GM12878 (cell line): ENCODE measurements around the gene RARB. TPM values are rescaled to one million over a fixed set of nuclear protein-coding genes. Genes with fewer than 3 reads are reported as not detected.

Source experiments
- ATAC-seq: fragments of 200-7000 bp; cut with Tn5 transposase; 3 replicates; pipeline ENCODE4 v1.9.1; 2020; ENCODE audit warnings: mild to moderate bottlenecking, moderate library complexity
- BruUV-seq: library from RNA; stranded (reverse); fragments of 400-500 nt; replicated peaks from 2 replicates; lab custom pipeline; 2021; lab: Mats Ljungman, UMichigan
- CTCF ChIA-PET: fragments of 300-600 bp; sonication (Branson Sonifier 250); formaldehyde crosslinking; extraction: SDS; loops from one replicate; lab custom pipeline; 2021; ENCODE audit warnings: inconsistent platforms; lab: Yijun Ruan, JAX
- POLR2A ChIA-PET: fragments of 350-600 bp; formaldehyde crosslinking; extraction: SDS; loops from one replicate; lab custom pipeline; 2021; ENCODE audit warnings: inconsistent platforms; lab: Charles Lee
- RAD21 ChIA-PET: fragments of 300-600 bp; sonication (Branson Sonifier 250); formaldehyde crosslinking; loops from one replicate; lab custom pipeline; 2023; ENCODE audit warnings: antibody characterized with exemption; ENCODE audit not compliant: unreplicated experiment; lab: Charles Lee
- SMC1A ChIA-PET: fragments of 300-600 bp; sonication (Branson Sonifier 250); formaldehyde crosslinking; loops from one replicate; lab custom pipeline; 2023; ENCODE audit not compliant: unreplicated experiment, uncharacterized antibody; lab: Charles Lee
- DNase-seq: peaks from one replicate; pipeline ENCODE4 v3.0.0-alpha.2; 2011; ENCODE audit warnings: low read depth, low spot score
- FAIRE-seq: peaks from 3 replicates; lab custom pipeline; 2011; peaks lifted over from hg19 to GRCh38; lab: Jason Lieb, UNC
- H2AFZ ChIP-seq: 2 replicates; pipeline ENCODE4 v1.6.0; 2011; ENCODE audit warnings: low read depth, low read length, control low read depth; ENCODE audit not compliant: control insufficient read depth
- H3K27ac ChIP-seq: 2 replicates; pipeline ENCODE4 v1.5.1; 2011; ENCODE audit warnings: control low read depth; ENCODE audit not compliant: control insufficient read depth, insufficient read depth
- H3K27me3 ChIP-seq, 2 experiments: replicated peaks in 1 of 2; 2 replicates each; pipeline versions ENCODE4 v1.6.0 to v1.6.1; 2011; ENCODE audit warnings: low read length in 1 of 2; ENCODE audit not compliant: control insufficient read depth in 2 of 2, insufficient read depth in 2 of 2
- H3K36me3 ChIP-seq, 2 experiments: 2 replicates each; pipeline ENCODE4 v1.5.1; 2011; ENCODE audit warnings: low read length in 1 of 2; ENCODE audit not compliant: control insufficient read depth in 2 of 2, insufficient read depth in 2 of 2
- H3K4me1 ChIP-seq: 2 replicates; pipeline ENCODE4 v1.6.1; 2011; ENCODE audit warnings: mild to moderate bottlenecking, low read length, moderate library complexity, mixed read lengths; ENCODE audit not compliant: control insufficient read depth, insufficient read depth
- H3K4me2 ChIP-seq: 2 replicates; pipeline ENCODE4 v1.6.0; 2011; ENCODE audit warnings: control low read depth; ENCODE audit not compliant: control insufficient read depth, insufficient read depth
- H3K4me3 ChIP-seq: fragments of 200-600 bp; sonication (generic); 2 replicates; pipeline ENCODE4 v1.5.1; 2016
- H3K79me2 ChIP-seq: 2 replicates; pipeline ENCODE4 v1.6.0; 2011; ENCODE audit warnings: low read length; ENCODE audit not compliant: control insufficient read depth, insufficient read depth
- H3K9ac ChIP-seq: 2 replicates; pipeline ENCODE4 v1.8.0; 2011; ENCODE audit warnings: low read length, control low read depth, mixed read lengths; ENCODE audit not compliant: control insufficient read depth, insufficient read depth
- H3K9me3 ChIP-seq: replicated peaks from 3 replicates; pipeline ENCODE4 v1.5.1; 2011; ENCODE audit warnings: mild to moderate bottlenecking, low read length; ENCODE audit not compliant: control insufficient read depth, insufficient read depth
- H4K20me1 ChIP-seq: 2 replicates; pipeline ENCODE4 v1.6.0; 2011; ENCODE audit not compliant: control insufficient read depth, insufficient read depth
- ASH2L ChIP-seq: fragments of 300-600, 200-600 bp; sonication (generic); IDR thresholded peaks from 2 replicates; pipeline ENCODE4 v1.6.1; 2017; ENCODE audit warnings: low read depth, mild to moderate bottlenecking, borderline replicate concordance
- ATF3 ChIP-seq: IDR thresholded peaks from 2 replicates; pipeline ENCODE4 v1.6.1; 2011; ENCODE audit warnings: low read depth, mild to moderate bottlenecking, low read length, moderate library complexity, borderline replicate concordance; ENCODE audit errors: extremely low read depth
- BMI1 ChIP-seq: fragments of 450-650 bp; IDR thresholded peaks from 2 replicates; pipeline ENCODE4 v1.6.1; 2016; ENCODE audit warnings: mild to moderate bottlenecking, moderate library complexity, borderline replicate concordance
- CHD1 ChIP-seq: IDR thresholded peaks from 2 replicates; pipeline ENCODE4 v1.6.1; 2012; ENCODE audit warnings: low read depth, low read length, improper control_type of control experiment
- MYB ChIP-seq: fragments of 150-350 bp; IDR thresholded peaks from 2 replicates; pipeline ENCODE4 v1.6.1; 2014; ENCODE audit warnings: mild to moderate bottlenecking, low read depth, low read length, borderline replicate concordance
- ZBTB4 ChIP-seq: fragments of 450-650 bp; formaldehyde crosslinking; IDR thresholded peaks from 2 replicates; pipeline ENCODE4 v1.4.0; 2022; ENCODE audit warnings: mild to moderate bottlenecking, moderate library complexity
- ZNF207 ChIP-seq: fragments of 450-650 bp; IDR thresholded peaks from 2 replicates; pipeline ENCODE4 v1.6.1; 2014; ENCODE audit warnings: antibody characterized with exemption, mild to moderate bottlenecking, borderline replicate concordance
- ZNF687 ChIP-seq: fragments of 450-650 bp; IDR thresholded peaks from 2 replicates; pipeline ENCODE4 v1.6.1; 2017; ENCODE audit warnings: mild to moderate bottlenecking, moderate library complexity
- WGBS: methylation state at CpG from one replicate; pipeline ENCODE4 v1.1.6; 2016; ENCODE audit warnings: low lambda C conversion rate; ENCODE audit not compliant: insufficient replicate concordance, insufficient coverage; ENCODE audit errors: missing lambda C conversion rate; 5-methylcytosine and 5-hydroxymethylcytosine counted together
- in situ Hi-C: fragments of 300-500 bp; cut with MboI; formaldehyde crosslinking; loops from 9 replicates; pipeline ENCODE4 v1.14.3; 2018; ENCODE audit warnings: mixed read lengths
- intact Hi-C: fragments of 100-400 bp; cut with micrococcal nuclease; formaldehyde crosslinking; loops from one replicate; pipeline ENCODE4 v1.14.2; 2022; ENCODE audit not compliant: unreplicated experiment
- polyA plus RNA-seq, 11 experiments: library from polyadenylated mRNA; depleted of rRNA in 4 of 11; unstranded in 6 of 11; stranded (reverse) in 5 of 11; fragments of >200 nt; fragmentation: Nextera tagmentation in 4 of 11; fragmentation: Illumina TruSeq in 1 of 11; extraction: Ambion mirVana in 4 of 11; extraction: Trizol in 1 of 11; gene quantifications; 1 replicate in 1 of 11; 2 replicates in 10 of 11; pipeline versions ENCODE4 v1.2.1 to v1.2.3, GENCODE V29; 2011 to 2016; ENCODE audit warnings: inconsistent platforms in 2 of 11, missing spikeins in 2 of 11, low read depth in 1 of 11
- total RNA-seq, 4 experiments: library from RNA; depleted of rRNA in 3 of 4; stranded (reverse); fragments of >200 nt in 3 of 4; fragmentation: Illumina TruSeq in 1 of 4; extraction: Trizol in 1 of 4; gene quantifications; 2 replicates each; pipeline versions ENCODE4 v1.2.1 to v1.2.3, GENCODE V29; 2013 to 2021

The RARB gene
- total and polyA plus RNA-seq, 10 of the 15 experiments (the other 5 are each of a cell fraction or from before 2014, with no cell fraction given) = 0.05 to 0.06 TPM; not detected in 8

- SMC1A ChIA-PET = no interaction called here
- no TSS peak for BruUV-seq
- H3K36me3 ChIP-seq = no peaks in the 10 kb centered on the region
- TF ChIP-seq ZNF687 (no peak), ASH2L (no peak), ATF3 (no peak), MYB (no peak), ZBTB4 (CRISPR knock-in tag) (no peak), BMI1 (no peak), ZNF207 (no peak), CHD1 (no peak)
- DNase-seq (no peak), ATAC-seq (no peak), FAIRE-seq (no peak)
- no peak overlapping the region for H2AFZ ChIP-seq
- no peak overlapping the region for H3K9ac ChIP-seq
- no peaks in the 10 kb centered on the region for H3K4me1 ChIP-seq
- RAD21 ChIA-PET = no interaction called here
- H3K27ac ChIP-seq = no peak overlapping the region
- POLR2A ChIA-PET = no interaction called here
- intact Hi-C loops = no loop called here
- no peak overlapping the region for H3K4me3 ChIP-seq
- CTCF ChIA-PET = no interaction called here
- no peaks in the 10 kb centered on the region for H3K79me2 ChIP-seq
- H3K9me3 ChIP-seq = no peaks in the 10 kb centered on the region
- H3K27me3 ChIP-seq = no peaks in the 10 kb centered on the region
- H3K4me2 ChIP-seq = no peak overlapping the region
- H4K20me1 ChIP-seq = no peaks in the 10 kb centered on the region
- 34% methylated on average over 2 of the region's 2 CpGs for WGBS
- in situ Hi-C loops = no loop called here
Observed at GRCh38 chr3:25378786-25379311, 49.2 kb upstream of the RARB start.
